ENCODE measurements around the gene F7.

- TF ChIP-seq SMC3 (conservative IDR thresholded peaks at IDR 0.05; ENCODE audit: insufficient read depth, low read depth, low read length) = no peak
- no peak for TF ChIP-seq LEF1 (IDR thresholded peaks at IDR 0.05)
- no peak for TF ChIP-seq SAFB2 (IDR thresholded peaks at IDR 0.05; ENCODE audit: borderline replicate concordance, low read depth, low read length, severe bottlenecking)
- no peak for TF ChIP-seq RFX7 (CRISPR knock-in tag; IDR thresholded peaks at IDR 0.05)
- TF ChIP-seq SRF (CRISPR knock-in tag; IDR thresholded peaks at IDR 0.05) = no peak
- no peak for TF ChIP-seq SREBF1 (IDR thresholded peaks at IDR 0.05; ENCODE audit: borderline replicate concordance, low read depth, low read length)
- no peak for TF ChIP-seq EHMT2 (IDR thresholded peaks at IDR 0.05)
- no peak for TF ChIP-seq ERF (CRISPR knock-in tag; IDR thresholded peaks at IDR 0.05)
These were observed 28.8 kb upstream of the F7 start for GRCh38 chr13:113076681-113077401.
